Stimulated activated CD8-positive, alpha-beta memory T cell treated with anti-CD3 and anti-CD28 coated beads, Interleukin-4, amount 100 ng/mL, for 1 hour (primary cell): Measurements from ENCODE around the gene ERCC3.
"Not testable (repeated sequence)": the region's sequence is repeated elsewhere in the genome, so short reads cannot be mapped to it uniquely, and the experiment has no call there.

Source experiments
- DNase-seq, 2 donors: peaks; one replicate each; pipeline ENCODE4 v3.0.0-alpha.2; 2020; ENCODE audit warnings: low read depth in 2 of 2, low spot score in 1 of 2

Gene ERCC3

GRCh38 chr2:127279781-127280180 lies 14.2 kb downstream of the ERCC3 start:
- no peak for DNase-seq

- DNase-seq, result no peak
Observed at GRCh38 chr2:127278959-127279358, 15.0 kb downstream of the ERCC3 start.

DNA sequence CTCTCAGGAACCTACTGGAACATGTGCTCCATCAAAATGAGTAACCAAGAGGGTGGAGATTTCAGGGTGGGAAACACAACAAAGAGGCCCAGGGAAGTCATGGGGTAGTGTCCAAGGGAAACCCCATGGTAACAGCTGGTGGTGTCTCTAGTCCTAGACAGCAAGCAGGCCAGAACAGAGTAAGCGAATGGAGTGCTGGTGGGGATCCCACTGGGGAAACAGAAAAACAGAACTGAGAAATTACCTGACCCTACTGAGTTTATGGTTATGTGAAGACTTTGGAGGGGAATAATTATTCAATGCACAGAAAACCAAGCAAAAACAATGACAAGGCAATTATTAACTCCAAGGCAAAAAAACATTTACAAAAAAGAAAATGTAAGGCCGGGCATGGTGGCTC lies 16.9 kb downstream of the ERCC3 start:
- no peak for DNase-seq

GRCh38 chr2:127275789-127276188 lies 18.2 kb downstream of the ERCC3 start:
- no peak for DNase-seq

- no peak for DNase-seq
Observed at GRCh38 chr2:127275356-127275755, 18.6 kb downstream of the ERCC3 start.

DNA sequence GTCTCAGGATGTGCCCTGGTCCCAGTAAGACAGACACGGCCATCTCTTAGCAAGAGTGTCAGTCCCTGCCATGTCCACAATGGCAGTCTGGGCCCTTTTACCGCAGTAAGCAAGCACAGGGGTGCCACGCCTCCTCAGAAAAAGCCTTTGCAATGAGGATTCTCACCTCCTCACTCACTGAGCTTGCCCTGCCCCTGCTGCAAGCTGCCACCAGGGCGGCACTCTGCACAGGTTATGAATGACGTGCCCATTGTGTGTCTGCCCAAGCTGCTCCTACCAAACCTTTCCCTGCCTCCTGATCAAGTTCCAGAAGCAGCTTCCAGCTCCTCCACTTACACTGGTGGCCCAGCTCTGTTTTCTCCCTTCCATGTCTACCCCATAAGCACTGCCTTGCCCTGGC lies 23.3 kb downstream of the ERCC3 start:
- DNase-seq, result no peak

- no peak for DNase-seq
Observed at GRCh38 chr2:127261804-127262406, 32.0 kb downstream of the ERCC3 start.

DNA sequence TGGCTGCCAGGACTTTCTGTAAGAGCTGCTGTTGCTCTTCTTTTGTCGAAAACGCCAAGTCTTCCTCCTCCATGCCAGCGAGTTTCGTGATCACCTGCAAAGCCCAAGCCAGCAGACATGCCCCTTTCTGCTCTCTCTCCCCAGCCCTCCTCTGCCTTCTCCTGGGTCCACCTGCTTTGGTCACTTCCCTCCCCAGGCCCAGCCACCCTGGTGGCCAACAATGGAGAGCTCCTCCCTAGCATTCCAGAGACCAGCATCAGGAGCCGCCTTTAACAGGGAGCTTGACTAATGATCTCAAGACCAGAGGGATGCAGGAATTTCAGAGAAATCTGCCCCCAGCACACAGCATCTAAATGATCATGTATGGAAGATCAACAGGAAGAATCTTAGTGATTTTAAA lies 34.6 kb downstream of the ERCC3 start:
- no peak for DNase-seq

DNA sequence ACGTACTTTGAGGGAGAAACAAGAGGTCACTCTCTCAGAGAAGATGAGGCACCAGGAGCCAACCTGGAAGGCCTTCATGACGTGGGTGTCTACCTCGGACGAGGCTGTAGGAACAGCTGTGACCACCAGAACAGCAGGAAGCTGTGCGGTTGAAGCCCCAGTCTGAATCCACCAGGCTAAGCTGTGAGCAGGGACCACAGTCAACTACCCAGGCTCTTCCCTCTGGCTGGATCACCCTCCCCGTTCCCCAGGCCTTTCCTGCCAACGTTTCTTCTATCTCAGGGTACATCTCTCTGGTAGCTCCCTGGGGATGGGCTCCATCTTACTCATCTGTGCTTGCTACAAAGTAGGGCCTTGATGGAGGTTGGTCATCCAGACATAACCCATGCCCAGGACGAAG lies 37.1 kb downstream of the ERCC3 start:
- DNase-seq, result no peak

GRCh38 chr2:127256381-127256780 lies 37.6 kb downstream of the ERCC3 start:
- no peak for DNase-seq

GRCh38 chr2:127255721-127256120 lies 38.2 kb downstream of the ERCC3 start:
- DNase-seq, result no peak

DNA sequence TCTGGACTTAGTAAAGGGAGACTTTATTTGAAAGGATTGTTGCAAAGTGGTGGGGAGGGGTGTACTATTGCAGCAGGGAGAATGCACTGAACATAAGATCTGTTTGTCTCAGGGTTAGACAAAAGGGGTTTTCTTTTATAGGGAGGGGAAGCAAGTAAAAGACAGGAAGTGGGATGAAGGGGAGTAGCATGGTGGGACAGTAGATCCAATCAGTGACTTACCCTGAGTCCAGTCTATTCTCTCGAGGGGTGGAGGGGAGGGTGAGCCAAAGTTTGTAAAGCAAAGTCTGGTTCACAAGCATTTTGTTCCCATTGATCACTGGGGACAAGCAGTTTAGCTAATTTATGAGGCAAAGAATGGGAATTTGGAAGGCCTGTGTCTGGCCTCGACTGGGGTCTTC lies 38.8 kb downstream of the ERCC3 start:
- DNase-seq, result no peak

DNA sequence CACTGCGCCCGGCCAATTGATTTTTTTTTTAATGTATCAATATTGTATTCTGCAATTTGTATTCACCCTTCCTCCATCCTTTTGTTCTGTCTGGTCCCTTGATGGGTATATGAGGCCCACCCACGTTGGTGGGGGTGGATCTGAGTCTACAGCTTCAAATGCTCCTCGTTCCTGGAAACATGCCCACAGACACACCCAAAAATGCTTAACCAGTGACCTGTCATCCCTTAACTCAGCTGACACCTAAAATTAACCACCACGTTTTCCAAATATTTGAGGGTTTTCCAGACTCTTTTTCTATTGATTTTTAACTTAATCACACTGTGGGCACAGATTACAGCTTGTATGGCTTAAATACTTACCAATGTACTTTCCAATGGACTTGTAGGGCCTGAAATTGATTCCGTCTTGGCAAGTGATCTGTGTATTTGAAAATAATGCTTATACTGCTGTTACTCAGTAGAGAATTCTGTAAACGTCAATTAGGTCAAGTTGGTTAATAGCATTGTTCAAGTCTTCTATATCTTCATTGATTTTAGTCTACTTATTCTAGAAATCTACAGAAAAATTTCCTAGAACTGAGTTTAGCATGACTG lies 39.5 kb downstream of the ERCC3 start:
- DNase-seq, result no peak

- not testable (repeated sequence) for DNase-seq
Observed at GRCh38 chr2:127241184-127241583, 52.8 kb downstream of the ERCC3 start.

DNA sequence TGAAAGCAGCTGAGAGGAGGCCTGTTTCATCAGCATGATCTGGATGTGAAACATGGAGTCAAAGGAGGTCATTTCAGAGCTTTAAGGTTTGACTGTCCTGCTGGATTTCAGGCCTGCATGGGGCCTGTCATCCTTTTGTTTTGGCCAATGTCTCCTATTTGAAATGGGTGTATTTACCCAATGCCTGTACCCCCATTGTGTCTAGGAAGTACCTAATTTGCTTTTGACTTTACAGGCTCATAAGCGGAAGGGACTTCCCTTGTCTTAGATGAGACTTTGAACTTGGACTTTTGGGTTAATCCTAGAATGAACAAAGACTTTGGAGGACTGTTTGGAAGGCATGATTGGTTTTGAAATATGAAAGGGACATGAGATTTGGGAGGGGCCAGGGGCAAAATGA lies 54.5 kb downstream of the ERCC3 start:
- no peak for DNase-seq

DNA sequence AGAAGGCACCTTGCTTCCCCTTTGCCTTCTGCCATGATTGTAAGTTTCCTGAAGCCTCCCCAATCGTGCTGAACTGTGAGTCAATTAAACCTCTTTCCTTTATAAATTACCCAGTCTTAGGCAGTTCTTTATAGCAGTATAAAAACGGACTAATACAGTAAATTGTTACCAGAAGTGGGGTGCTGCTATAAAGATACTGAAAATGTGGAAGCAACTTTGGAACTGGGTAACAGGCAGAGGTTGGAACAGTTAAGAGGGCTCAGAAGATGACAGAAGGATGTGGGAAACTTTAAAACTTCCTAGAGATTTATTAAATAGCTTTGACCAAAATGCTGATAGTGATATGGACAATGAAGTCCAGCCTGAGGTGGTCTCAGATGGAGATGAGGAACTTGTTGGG lies 56.2 kb downstream of the ERCC3 start:
- DNase-seq, result not testable (repeated sequence)

- no peak for DNase-seq
Observed at GRCh38 chr2:127235082-127235702, 58.8 kb downstream of the ERCC3 start.

GRCh38 chr2:127233710-127234109 lies 60.2 kb downstream of the ERCC3 start:
- no peak for DNase-seq

- no peak for DNase-seq
Observed at GRCh38 chr2:127231130-127231865, 62.6 kb downstream of the ERCC3 start.

GRCh38 chr2:127229555-127229954 lies 64.4 kb downstream of the ERCC3 start:
- DNase-seq, result no peak

DNA sequence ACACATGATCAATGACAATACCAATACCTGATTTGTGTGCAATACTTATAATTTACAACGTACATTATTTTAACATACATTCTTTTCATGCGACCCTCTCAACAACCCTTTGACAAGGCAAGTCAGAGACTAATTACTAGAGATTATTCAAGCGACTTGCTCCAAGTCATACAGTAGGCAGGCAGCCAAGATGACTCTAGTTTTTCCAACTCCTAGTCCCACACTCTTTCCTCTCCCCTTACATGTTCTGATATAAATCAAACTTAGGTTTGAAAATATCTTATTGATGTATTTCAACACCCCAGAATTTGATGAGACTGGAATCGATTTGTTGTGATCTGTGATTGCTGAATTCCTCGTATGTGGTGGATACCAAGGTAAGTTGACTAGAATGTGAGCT lies 65.8 kb downstream of the ERCC3 start:
- DNase-seq, result no peak

DNA sequence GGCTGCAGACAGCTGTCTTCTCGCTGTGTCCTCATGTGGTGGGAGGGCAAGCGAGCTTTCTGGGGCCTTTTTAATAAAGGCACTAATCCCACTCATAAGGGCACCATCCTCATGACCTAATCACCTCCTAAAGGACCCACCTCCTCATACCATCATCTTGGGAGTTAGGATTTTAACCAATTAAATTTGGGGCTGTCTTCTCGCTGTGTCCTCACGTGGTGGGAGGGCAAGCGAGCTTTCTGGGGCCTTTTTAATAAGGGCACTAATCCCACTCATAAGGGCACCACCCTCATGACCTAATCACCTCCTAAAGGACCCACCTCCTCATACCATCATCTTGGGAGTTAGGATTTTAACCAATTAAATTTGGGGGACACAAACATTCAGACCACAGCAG lies 66.7 kb downstream of the ERCC3 start:
- DNase-seq, result not testable (repeated sequence)
